HG03457 (cell line): ENCODE results near the gene FRMPD4.
A peak's percentile ranks its signal among the peaks of the same experiment; 100 is the strongest.

Experiments
- ATAC-seq: cut with Tn5 transposase; IDR thresholded peaks from one replicate; pipeline ENCODE4 v1.9.1; 2021; ENCODE audit warnings: moderate number of reproducible peaks; ENCODE audit not compliant: unreplicated experiment

FRMPD4 gene

DNA sequence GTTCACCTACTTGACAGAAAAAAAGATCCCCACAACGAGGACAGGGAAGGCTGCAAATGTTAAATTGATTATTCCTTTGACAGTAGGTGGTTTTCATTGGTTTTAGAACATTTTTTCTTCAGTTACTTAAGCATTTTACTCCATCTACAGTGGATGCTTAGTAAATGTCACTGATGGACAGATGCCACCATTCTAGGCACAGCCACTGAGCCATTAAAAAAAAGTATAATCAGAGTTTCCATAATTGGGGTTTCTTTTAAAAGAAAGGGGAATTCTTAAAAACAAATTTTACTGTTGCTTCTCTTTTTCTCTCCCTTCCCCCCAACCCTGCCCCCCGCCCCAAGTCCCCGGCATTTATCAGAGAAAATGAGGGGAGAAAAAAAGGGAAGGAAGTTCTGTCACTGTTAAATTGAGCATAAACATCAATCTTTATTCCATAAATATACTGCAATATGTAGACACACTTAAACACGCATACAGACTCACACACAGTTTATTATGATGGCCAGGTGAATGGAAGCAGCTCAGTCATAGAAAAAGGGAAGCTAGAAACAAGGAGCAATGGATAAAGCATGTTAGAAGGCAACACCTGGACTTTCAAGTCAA is 573.3 kb downstream of the FRMPD4 start:
- no peak for ATAC-seq

- no peak for ATAC-seq
Observed at GRCh38 chrX:12716574-12716973, 578.3 kb downstream of the FRMPD4 start.

GRCh38 chrX:12719837-12720236 is 581.6 kb downstream of the FRMPD4 start:
- no peak for ATAC-seq

- ATAC-seq, result no peak
Observed at GRCh38 chrX:12721042-12721441, 582.8 kb downstream of the FRMPD4 start.

DNA sequence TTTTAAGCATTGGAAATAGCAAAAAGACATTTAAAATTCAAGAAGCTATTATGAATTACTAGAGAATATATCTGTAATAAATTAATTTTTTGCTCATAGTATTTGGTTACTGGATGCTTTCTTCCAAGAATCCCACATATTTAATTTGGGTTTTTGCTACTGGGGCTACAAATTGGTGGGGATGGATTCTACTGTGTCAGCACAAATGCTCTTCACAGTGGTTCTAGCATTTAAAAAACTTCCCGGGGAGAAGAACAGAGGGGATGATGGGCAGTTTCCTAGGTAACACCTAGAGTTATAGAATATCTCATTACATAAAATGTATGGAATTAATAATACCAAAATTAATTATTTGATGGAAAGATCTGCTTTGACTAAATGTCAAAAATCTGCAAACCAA is 584.0 kb downstream of the FRMPD4 start:
- ATAC-seq, result no peak

- no peak for ATAC-seq
Observed at GRCh38 chrX:12741416-12741815, 603.1 kb downstream of the FRMPD4 start.

DNA sequence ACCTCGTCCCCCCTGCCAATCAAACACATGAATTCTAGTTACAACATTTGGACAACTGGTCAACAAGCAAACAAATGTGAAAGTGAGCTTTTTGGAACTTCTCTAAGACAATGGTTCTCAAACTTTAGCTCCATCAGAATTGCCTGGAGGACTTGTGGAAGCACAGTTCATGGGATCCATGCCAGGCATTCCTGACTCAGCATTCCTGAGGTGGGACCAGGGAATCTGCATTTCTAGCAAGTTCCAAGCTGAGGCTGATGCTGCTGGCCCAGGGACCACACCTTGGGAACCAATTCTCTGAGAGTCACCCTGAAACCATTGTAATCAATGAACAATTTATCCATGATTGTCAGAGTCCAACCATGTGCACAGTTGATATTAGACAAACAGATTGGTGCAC is 609.2 kb downstream of the FRMPD4 start:
- ATAC-seq, result no peak

DNA sequence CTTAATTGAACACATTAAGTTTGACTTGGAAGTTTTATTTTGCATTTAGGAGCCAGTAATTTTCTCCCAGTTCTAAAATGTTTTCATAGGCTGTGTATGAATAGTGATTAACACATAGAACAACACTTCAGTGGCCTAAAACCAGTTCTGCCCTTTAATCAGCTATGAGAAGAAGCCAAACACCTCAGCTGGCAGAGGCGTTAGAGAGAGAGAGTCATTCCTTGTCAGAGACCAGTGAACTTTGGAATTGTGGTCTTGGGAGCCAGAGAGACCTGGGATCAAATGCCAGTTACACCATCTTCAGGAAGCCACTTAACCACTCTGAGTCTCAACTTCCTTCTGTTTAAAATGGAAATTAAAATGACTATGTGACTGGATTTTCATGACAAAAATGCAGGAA is 613.6 kb downstream of the FRMPD4 start:
- no peak for ATAC-seq

GRCh38 chrX:12753366-12753765 is 615.1 kb downstream of the FRMPD4 start:
- no peak for ATAC-seq

GRCh38 chrX:12758291-12758690 is 620.0 kb downstream of the FRMPD4 start:
- ATAC-seq, result no peak

- no peak for ATAC-seq
Observed at GRCh38 chrX:12767856-12768255, 629.6 kb downstream of the FRMPD4 start.

DNA sequence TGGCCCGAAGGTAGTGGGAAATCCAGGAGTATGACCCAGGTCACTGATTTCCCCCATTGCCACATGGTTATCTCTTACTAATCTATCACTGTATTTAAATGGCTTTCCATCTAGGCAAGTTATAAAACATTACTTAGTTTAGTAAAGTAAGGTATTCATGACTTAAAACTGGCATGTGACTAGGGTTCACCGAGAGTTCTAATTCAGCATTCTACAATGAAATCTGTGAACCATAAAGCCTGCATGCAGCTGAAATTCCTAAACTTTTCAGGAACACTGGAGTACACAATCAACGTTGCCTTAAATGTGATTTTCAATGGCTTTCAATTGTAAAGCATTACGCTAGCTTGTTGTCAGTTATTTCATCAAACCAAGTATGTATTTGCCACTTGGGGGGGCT is 630.2 kb downstream of the FRMPD4 start:
- no peak for ATAC-seq

DNA sequence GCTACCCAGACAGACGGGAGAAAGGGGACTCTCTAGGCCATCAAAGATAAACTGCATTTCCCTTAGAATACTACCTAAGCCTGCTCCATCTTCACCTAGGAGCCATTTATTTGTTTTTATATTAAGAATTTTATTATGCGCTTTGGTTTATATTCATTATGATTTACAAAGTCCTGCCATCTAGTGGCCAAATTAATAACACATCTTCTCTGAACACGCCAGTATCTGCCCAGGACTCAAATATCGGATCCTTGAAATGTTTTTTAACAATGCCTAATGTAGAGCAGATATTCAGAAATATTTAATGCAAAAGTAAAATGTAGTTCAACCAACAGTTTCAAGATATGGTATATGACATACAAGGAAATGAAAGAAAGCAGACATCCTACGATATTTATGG is 632.2 kb downstream of the FRMPD4 start:
- no peak for ATAC-seq

GRCh38 chrX:12771445-12772069 is 633.3 kb downstream of the FRMPD4 start:
- peak; percentile 96 for ATAC-seq
